GM23338 (cell line): ENCODE measurements around the gene GLOD5. TPM values are rescaled to one million over a fixed set of nuclear protein-coding genes. Genes with fewer than 3 reads are reported as not detected.

Experiments
- ATAC-seq: fragments of 200-7000 bp; cut with Tn5 transposase; 3 replicates; pipeline ENCODE4 v1.9.1; 2020
- DNase-seq: peaks from one replicate; pipeline ENCODE4 v3.0.0-alpha.2; 2015; ENCODE audit warnings: low spot score
- H2AFZ ChIP-seq: fragments of 200-600 bp; sonication (generic); 2 replicates; pipeline ENCODE4 v1.8.0; 2016; ENCODE audit warnings: antibody characterized with exemption, mild to moderate bottlenecking, moderate library complexity
- H3F3A ChIP-seq: fragments of 200-600 bp; sonication (generic); replicated peaks from 2 replicates; pipeline ENCODE4 v1.8.0; 2017; ENCODE audit warnings: antibody characterized with exemption, mixed run types, low read depth
- H3K27ac ChIP-seq: fragments of 200-600 bp; sonication (generic); 2 replicates; pipeline ENCODE4 v1.6.1; 2016; ENCODE audit warnings: low read depth
- H3K27me3 ChIP-seq: fragments of 200-600 bp; sonication (generic); 2 replicates; pipeline ENCODE4 v1.8.0; 2016; ENCODE audit warnings: mild to moderate bottlenecking, mixed run types, moderate library complexity; ENCODE audit not compliant: insufficient read depth
- H3K36me3 ChIP-seq: fragments of 200-600 bp; sonication (generic); 2 replicates; pipeline ENCODE4 v1.8.0; 2016; ENCODE audit warnings: mild to moderate bottlenecking; ENCODE audit not compliant: insufficient read depth
- H3K4me1 ChIP-seq: fragments of 200-600 bp; sonication (generic); 2 replicates; pipeline ENCODE4 v1.8.0; 2016; ENCODE audit warnings: mild to moderate bottlenecking, moderate library complexity; ENCODE audit not compliant: insufficient read depth
- H3K4me2 ChIP-seq: fragments of 200-600 bp; sonication (generic); 2 replicates; pipeline ENCODE4 v1.7.1; 2017; ENCODE audit warnings: mixed run types
- H3K4me3 ChIP-seq: fragments of 200-600 bp; sonication (generic); 2 replicates; pipeline ENCODE4 v1.6.1; 2016; ENCODE audit warnings: mixed run types
- H3K79me2 ChIP-seq: fragments of 200-600 bp; sonication (generic); replicated peaks from 2 replicates; pipeline ENCODE4 v1.8.0; 2017; ENCODE audit warnings: mild to moderate bottlenecking; ENCODE audit not compliant: insufficient read depth
- H3K9me2 ChIP-seq: fragments of 200-600 bp; sonication (generic); 2 replicates; pipeline ENCODE4 v1.8.0; 2017; ENCODE audit not compliant: insufficient read depth
- H4K20me1 ChIP-seq: fragments of 200-600 bp; sonication (generic); replicated peaks from 2 replicates; pipeline ENCODE4 v1.8.0; 2017; ENCODE audit warnings: mild to moderate bottlenecking; ENCODE audit not compliant: insufficient read depth
- H3K27ac Mint-ChIP-seq: 2 replicates; pipeline ENCODE4 v1.8.0; 2020; ENCODE audit warnings: inconsistent platforms, mild to moderate bottlenecking, moderate library complexity, mixed read lengths
- H3K27me3 Mint-ChIP-seq: 3 replicates; pipeline ENCODE4 v1.8.0; 2022; ENCODE audit warnings: low read depth, mild to moderate bottlenecking, moderate library complexity, mixed read lengths, inconsistent platforms; ENCODE audit not compliant: insufficient read depth, poor library complexity
- H3K36me3 Mint-ChIP-seq: 3 replicates; pipeline ENCODE4 v1.8.0; 2021; ENCODE audit warnings: low read depth, mild to moderate bottlenecking, inconsistent platforms, moderate library complexity, mixed read lengths
- H3K4me1 Mint-ChIP-seq: 3 replicates; pipeline ENCODE4 v1.8.0; 2020; ENCODE audit warnings: mild to moderate bottlenecking, inconsistent platforms, mixed read lengths
- H3K4me3 Mint-ChIP-seq: 3 replicates; pipeline ENCODE4 v1.8.0; 2021; ENCODE audit warnings: moderate library complexity, mild to moderate bottlenecking, inconsistent platforms, mixed read lengths
- H3K9me3 Mint-ChIP-seq: 3 replicates; pipeline ENCODE4 v1.8.0; 2020; ENCODE audit warnings: moderate library complexity, mild to moderate bottlenecking, inconsistent platforms, mixed read lengths
- CREB1 ChIP-seq: fragments of 250-450 bp; sonication (Bioruptor Pico); IDR thresholded peaks from 2 replicates; pipeline ENCODE4 v1.5.0; 2020; ENCODE audit warnings: low read depth, mild to moderate bottlenecking, moderate library complexity
- CTCF ChIP-seq, 2 experiments: fragments of 200-600 bp in 1 of 2; sonication (generic) in 1 of 2; conservative IDR thresholded peaks; 2 replicates each; pipeline versions ENCODE4 v1.5.1 to v1.6.1; 2016 to 2017; ENCODE audit warnings: antibody characterized with exemption in 2 of 2, low read depth in 2 of 2, mild to moderate bottlenecking in 2 of 2, moderate library complexity in 1 of 2
- EZH2phosphoT487 ChIP-seq: fragments of 200-600 bp; sonication (generic); IDR thresholded peaks from one replicate; pipeline ENCODE4 v1.8.1; 2018; ENCODE audit warnings: antibody characterized with exemption; ENCODE audit not compliant: unreplicated experiment
- JUNB ChIP-seq: IDR thresholded peaks from one replicate; pipeline ENCODE4 v1.6.1; 2016; ENCODE audit warnings: antibody characterized with exemption; ENCODE audit not compliant: unreplicated experiment
- NANOG ChIP-seq: IDR thresholded peaks from 2 replicates; pipeline ENCODE4 v1.6.1; 2016; ENCODE audit warnings: antibody characterized with exemption, borderline replicate concordance
- POLR2AphosphoS5 ChIP-seq: IDR thresholded peaks from 2 replicates; pipeline ENCODE4 v1.6.1; 2016; ENCODE audit warnings: antibody characterized with exemption, low read depth
- REST ChIP-seq: IDR thresholded peaks from one replicate; pipeline ENCODE4 v1.6.1; 2018; ENCODE audit warnings: antibody characterized with exemption; ENCODE audit not compliant: unreplicated experiment
- STAT1 ChIP-seq: IDR thresholded peaks from one replicate; pipeline ENCODE4 v1.6.1; 2016; ENCODE audit warnings: antibody characterized with exemption; ENCODE audit not compliant: unreplicated experiment
- ZNF331 ChIP-seq: fragments of 250-450 bp; sonication (Bioruptor Pico); IDR thresholded peaks from 2 replicates; pipeline ENCODE4 v1.5.0; 2020; ENCODE audit warnings: low read depth, mild to moderate bottlenecking, moderate library complexity
- ZNF462 ChIP-seq: fragments of 250-450 bp; sonication (Bioruptor Pico); IDR thresholded peaks from 2 replicates; pipeline ENCODE4 v1.5.0; 2020; ENCODE audit warnings: mild to moderate bottlenecking, moderate library complexity
- polyA plus RNA-seq: library from polyadenylated mRNA; unstranded; fragments of >200 nt; fragmentation: Nextera tagmentation; extraction: Ambion mirVana; gene quantifications from 2 replicates; pipeline ENCODE4 v1.2.1, GENCODE V29; 2016
- total RNA-seq: library from RNA; depleted of rRNA; stranded (reverse); fragments of >200 nt; shearing (Covaris generic); gene quantifications from 2 replicates; pipeline ENCODE4 v1.2.3, GENCODE V29; 2014

Gene GLOD5
- total and polyA plus RNA-seq, 2 experiments from 2014 or later, result not detected

- Mint-ChIP-seq H3K9me3 (no peaks in the 10 kb centered on the region), H3K36me3 (no peaks in the 10 kb centered on the region), H3K27ac (no peak overlapping the region), H3K4me1 (no peaks in the 10 kb centered on the region), H3K27me3 (peaks cover 5% of the 10 kb centered on the region), H3K4me3 (no peak overlapping the region)
- DNase-seq, result no peak
- Histone ChIP-seq H3K27me3 (peaks cover 12% of the 10 kb centered on the region; the same call in 1 of the 2 replicates), H3K27ac (no peak overlapping the region), H3K4me2 (no peak overlapping the region), H3K4me3 (no peak overlapping the region), H4K20me1 (no peaks in the 10 kb centered on the region), H3K9me2 (no peaks in the 10 kb centered on the region), H3K36me3 (no peaks in the 10 kb centered on the region), H2AFZ (no peak overlapping the region), H3K79me2 (no peaks in the 10 kb centered on the region), H3K4me1 (no peaks in the 10 kb centered on the region), H3F3A (no peaks in the 10 kb centered on the region)
- TF ChIP-seq ZNF331 (CRISPR knock-in tag), result no peak
- TF ChIP-seq STAT1, result no peak
- ATAC-seq, result no peak
These were observed 47.0 kb upstream of the GLOD5 start for GRCh38 chrX:48714573-48714972.

GRCh38 chrX:48715072-48715471, 46.5 kb upstream of the GLOD5 start:
- Histone ChIP-seq H3K4me3 (no peak overlapping the region), H3K4me2 (no peak overlapping the region), H3K79me2 (no peaks in the 10 kb centered on the region), H3K27ac (no peak overlapping the region), H3K9me2 (no peaks in the 10 kb centered on the region), H4K20me1 (no peaks in the 10 kb centered on the region), H2AFZ (no peak overlapping the region), H3K4me1 (no peaks in the 10 kb centered on the region), H3K27me3 (peaks cover 12% of the 10 kb centered on the region; the same call in 1 of the 2 replicates), H3F3A (no peaks in the 10 kb centered on the region), H3K36me3 (no peaks in the 10 kb centered on the region)
- no peaks in the 10 kb centered on the region for H3K36me3 Mint-ChIP-seq
- no peaks in the 10 kb centered on the region for H3K9me3 Mint-ChIP-seq
- H3K4me1 Mint-ChIP-seq, result no peaks in the 10 kb centered on the region
- no peak overlapping the region for H3K27ac Mint-ChIP-seq
- no peak overlapping the region for H3K4me3 Mint-ChIP-seq
- DNase-seq (no peak), ATAC-seq (no peak)
- peaks cover 5% of the 10 kb centered on the region for H3K27me3 Mint-ChIP-seq
- no peak for TF ChIP-seq CREB1
- no peak for TF ChIP-seq STAT1
- no peak for TF ChIP-seq ZNF331 (CRISPR knock-in tag)
- TF ChIP-seq ZNF462 (CRISPR knock-in tag), result no peak
- TF ChIP-seq EZH2phosphoT487, result no peak
- no peak for TF ChIP-seq REST
- no peak for TF ChIP-seq POLR2AphosphoS5
- TF ChIP-seq JUNB, result no peak
- TF ChIP-seq CTCF (conservative IDR thresholded peaks at IDR 0.05; ENCODE audit: low read depth in 2 of 2), result no peak
- no peak for TF ChIP-seq NANOG
